Raji (cell line): ENCODE results near the gene SCN4B.

Source experiments
- POLR2A ChIP-seq: IDR thresholded peaks from 2 replicates; pipeline ENCODE4 v1.6.1; 2011; ENCODE audit warnings: low read depth, low read length, control low read depth; ENCODE audit not compliant: insufficient read depth

SCN4B gene

DNA sequence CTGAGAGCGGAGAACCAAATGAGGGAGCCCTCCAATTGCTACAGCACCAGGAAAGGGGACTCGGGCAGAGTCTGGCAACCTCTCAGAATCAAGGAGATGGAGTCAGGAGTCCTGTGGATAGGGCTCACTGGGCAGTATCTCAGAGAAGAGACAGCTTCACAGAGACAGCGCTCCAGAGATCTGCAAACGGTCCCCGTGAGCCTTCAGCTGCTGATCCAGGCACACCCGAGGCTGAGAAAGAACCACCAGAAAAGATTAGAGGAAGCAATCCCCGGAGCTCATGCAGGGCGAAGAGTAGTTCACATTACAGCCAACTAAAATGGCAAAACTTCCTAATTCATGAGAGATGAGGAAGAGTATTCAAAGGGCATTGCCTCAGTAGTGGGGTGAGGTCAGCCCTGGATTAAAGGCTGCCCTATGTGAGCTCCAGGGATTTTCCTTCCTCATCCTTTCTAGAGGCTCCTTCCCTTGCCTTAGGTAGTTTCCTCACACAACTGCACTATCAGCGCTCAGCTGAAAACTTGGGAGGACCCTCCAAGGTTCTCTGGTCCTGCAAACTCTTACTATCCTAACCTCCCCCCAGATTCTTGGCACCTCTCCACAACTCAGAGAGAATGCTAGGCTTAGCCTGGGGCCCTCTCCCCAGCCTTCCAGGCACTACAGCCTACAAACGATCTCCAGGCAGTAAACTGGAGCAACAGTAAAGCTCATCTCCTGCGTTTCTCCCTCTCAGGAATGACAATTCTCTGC lies 23.7 kb downstream of the SCN4B start:
- TF ChIP-seq POLR2A = no peak

DNA sequence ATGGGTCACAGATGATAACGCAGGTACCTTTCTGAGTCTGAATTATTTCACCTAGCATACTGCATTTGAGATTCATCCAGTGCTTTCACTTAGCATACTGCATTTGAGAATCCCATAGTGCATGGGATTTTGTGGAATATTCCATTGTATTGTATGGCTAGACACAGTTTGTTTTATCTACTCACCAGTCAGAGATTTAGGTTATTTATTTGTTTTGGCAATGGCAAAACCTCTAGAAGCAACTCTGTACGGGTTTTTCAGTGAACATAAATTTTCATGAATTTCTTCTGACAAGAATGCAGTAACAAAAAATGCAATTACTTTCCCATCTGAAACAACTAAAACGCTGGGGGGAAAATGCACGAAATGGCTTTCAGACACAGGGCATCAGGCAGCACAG lies 24.3 kb downstream of the SCN4B start:
- TF ChIP-seq POLR2A = no peak

DNA sequence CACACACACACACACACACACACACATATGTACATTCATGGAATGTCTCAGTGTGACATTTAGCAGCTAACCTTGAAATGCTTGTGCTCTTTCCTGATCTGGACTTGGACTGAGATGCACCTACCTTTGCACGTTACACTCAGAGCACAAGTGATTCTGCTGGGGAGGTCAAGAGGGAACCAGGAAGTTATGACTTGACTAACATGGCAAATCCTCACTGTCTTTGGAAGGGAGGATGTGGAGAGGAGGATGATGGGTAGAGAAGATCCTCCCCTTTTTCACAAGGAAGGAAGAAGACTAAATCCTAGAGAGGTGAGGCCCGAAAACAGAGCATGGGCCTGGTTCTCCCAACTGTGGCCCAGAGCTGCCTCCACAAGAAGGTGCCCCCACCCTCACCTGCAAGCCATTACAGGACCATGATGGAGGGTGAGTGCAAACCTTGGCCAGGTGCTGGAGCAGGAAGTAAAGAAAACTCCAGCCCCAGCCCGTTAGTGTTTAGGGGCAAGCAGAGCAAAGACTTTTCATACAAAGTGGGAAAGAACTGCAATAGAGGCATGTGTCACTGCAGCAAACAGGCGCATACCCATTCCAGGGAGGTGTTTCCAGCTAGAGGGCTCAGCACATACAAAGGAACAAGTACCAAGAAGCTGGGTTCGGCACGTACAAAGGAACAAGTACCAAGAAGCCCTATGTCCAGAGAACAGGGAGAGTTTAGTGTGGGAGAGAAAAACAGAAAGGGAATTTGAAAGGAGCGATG lies 26.4 kb downstream of the SCN4B start:
- peak; percentile 51; the same call in 1 of the 2 replicates for TF ChIP-seq POLR2A

DNA sequence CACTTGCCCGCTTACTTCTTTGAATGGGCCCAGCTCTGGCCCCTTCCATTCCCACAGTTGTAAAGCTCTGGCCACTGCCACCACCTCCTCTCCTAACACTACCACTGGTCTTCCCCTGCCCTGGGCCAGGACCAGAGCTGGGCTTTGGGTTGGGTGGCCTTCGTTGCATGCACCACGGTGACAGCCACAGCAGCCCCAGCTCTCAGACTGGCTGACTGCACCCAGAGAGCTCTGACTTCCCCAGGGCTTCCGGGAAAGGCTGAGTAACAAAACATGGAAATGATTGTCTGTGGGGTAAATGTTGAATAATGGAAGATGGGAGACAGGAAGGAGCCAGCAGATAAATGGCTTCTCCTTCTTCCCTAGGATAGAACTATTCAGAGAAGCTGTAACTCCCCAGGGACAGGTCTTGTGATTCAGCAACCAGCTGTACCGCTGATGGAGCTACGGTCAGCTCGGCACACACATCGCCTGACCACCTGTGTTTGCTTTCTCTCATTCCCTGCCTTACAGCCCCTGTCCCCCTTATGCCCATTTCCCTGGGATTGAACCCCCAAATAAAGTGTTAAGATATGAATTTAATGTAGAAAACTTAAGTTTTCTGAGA lies 27.6 kb downstream of the SCN4B start:
- no peak for TF ChIP-seq POLR2A

GRCh38 chr11:118120793-118121192 lies 31.8 kb downstream of the SCN4B start:
- TF ChIP-seq POLR2A = no peak

- TF ChIP-seq POLR2A = no peak
These were observed 34.6 kb downstream of the SCN4B start for GRCh38 chr11:118117790-118118601.

GRCh38 chr11:118115048-118115447 lies 37.6 kb downstream of the SCN4B start:
- TF ChIP-seq POLR2A = no peak

- TF ChIP-seq POLR2A = no peak
These were observed 38.4 kb downstream of the SCN4B start for GRCh38 chr11:118114266-118114665.

GRCh38 chr11:118112711-118113430 lies 39.8 kb downstream of the SCN4B start:
- no peak for TF ChIP-seq POLR2A

- no peak for TF ChIP-seq POLR2A
These were observed 40.9 kb downstream of the SCN4B start for GRCh38 chr11:118111744-118112035.

DNA sequence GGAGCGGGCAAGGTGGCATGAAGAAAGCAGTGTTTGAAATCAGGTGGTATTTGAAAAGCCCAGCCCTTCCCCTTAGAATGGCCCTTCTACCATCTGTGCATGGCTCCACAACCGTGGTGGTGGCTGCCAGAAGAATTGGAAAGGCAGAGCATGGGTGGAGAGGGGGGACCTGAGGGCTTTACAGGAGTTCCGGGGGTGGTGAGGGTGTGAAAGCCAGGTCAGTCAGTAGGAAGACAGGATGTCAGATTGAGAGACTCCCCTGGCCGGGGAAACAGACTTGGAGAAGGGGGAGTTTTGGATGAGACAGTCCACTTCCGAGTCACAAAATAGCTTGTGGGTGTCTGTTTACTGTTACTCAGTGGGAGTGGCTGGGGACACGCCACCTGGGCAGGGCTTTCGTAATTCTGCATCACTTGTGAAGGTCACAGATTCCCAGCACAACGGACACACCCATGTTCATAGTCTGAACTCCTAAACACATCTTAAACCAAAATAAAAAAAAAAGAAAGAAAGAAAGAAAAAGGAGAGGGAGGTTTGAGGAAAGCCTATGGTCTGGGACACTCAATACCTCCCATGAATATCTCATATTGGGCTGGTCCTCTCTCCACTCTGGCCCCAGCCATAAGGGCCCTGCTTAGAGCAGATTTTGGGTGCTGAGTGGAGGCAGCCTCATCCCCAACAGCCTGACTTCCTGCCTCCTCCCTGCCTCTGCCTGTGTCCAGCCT lies 41.4 kb downstream of the SCN4B start:
- TF ChIP-seq POLR2A = no peak

DNA sequence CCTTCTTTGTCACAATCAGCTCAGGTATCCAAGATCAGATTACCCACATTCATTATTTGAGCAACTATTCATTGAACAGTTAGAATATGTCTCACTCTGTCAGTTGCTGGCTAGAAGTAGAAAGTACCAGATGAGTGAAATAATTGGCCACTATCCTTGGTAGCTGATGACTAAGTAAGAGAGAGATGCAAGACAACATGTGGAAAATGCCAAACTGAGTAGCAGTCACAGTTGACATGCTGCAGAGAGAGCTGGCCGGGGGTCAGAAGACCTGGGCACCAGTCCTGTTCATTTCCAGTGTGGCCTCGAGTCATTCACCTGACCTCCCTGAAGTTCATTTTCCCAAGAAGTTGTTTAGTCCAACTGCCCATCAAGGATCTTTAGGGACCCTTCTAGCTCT lies 43.4 kb downstream of the SCN4B start:
- TF ChIP-seq POLR2A = no peak

DNA sequence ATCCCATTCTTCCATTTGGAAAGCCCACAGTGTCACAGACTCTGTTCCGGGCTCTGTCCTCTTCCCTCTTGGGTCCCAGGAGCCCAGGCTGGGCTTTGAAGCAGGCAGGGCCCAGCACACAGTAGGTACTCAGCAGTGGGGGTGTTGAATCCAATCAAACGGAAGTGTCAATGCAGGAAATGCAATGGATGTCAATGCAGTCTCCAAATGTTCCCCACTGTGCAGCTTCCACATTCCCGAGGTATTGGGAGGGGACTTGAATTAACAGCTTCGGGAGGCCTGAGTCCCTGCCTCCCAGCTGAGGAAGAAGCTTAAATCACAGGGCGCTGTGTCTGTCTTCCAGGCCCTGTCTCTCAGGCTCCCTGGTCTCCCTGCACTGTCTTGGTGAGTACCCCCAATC lies 44.1 kb downstream of the SCN4B start:
- no peak for TF ChIP-seq POLR2A

- TF ChIP-seq POLR2A = no peak
These were observed 45.8 kb downstream of the SCN4B start for GRCh38 chr11:118106789-118107335.
